NAMALWA (cell line): ENCODE results near the gene CCSER1.
A peak's percentile ranks its signal among the peaks of the same experiment; 100 is the strongest.
"Not testable (repeated sequence)": the region's sequence is repeated elsewhere in the genome, so short reads cannot be mapped to it uniquely, and the experiment has no call there.

Experiments used
- DNase-seq: peaks from one replicate; pipeline ENCODE4 v3.0.0-alpha.2; 2015; ENCODE audit warnings: low spot score

CCSER1 gene

GRCh38 chr4:91284480-91284879 is 1157.3 kb downstream of the CCSER1 start:
- no peak for DNase-seq

GRCh38 chr4:91285487-91285886 is 1158.3 kb downstream of the CCSER1 start:
- no peak for DNase-seq

GRCh38 chr4:91288702-91289311 is 1161.6 kb downstream of the CCSER1 start:
- peak; percentile 9 for DNase-seq

- DNase-seq, result no peak
Observed at GRCh38 chr4:91298156-91298700, 1171.0 kb downstream of the CCSER1 start.

- DNase-seq, result no peak
Observed at GRCh38 chr4:91298824-91299223, 1171.6 kb downstream of the CCSER1 start.

DNA sequence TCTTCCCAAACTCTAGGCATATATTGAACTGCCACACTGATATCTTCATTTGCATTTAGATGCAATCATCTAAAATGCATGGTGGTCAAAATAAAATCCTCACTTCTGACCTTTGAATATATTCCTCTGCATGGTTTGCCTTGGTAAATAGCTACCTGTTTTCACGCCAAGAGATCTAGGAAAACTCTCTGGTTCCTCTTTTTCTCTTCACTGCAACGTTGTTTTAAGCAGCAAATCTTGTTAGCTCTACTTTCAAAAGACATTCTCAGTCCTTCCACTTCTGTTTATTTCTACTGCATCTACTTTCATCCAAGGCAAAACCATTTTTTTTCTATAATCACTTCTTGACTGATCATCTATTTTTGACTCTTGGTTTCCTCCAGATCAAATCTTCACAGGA is 1174.9 kb downstream of the CCSER1 start:
- DNase-seq, result no peak

DNA sequence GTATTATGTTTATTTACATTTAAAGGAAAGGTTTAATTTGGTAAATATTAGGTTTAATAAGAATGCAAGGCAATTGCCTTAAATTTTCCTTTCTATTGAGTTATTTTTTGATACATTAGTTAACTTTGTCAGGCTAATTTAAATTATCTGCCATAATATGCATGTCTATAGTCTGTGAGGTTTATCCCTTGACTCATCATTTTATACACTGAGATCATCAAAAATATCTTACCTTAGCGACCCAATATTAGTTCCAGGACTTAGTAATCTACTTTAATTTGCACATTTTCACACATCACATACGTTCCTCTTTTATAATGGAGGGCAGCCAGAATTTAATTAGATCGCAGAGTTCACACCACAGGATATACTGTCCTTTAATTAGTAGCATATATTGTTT is 1177.1 kb downstream of the CCSER1 start:
- no peak for DNase-seq

DNA sequence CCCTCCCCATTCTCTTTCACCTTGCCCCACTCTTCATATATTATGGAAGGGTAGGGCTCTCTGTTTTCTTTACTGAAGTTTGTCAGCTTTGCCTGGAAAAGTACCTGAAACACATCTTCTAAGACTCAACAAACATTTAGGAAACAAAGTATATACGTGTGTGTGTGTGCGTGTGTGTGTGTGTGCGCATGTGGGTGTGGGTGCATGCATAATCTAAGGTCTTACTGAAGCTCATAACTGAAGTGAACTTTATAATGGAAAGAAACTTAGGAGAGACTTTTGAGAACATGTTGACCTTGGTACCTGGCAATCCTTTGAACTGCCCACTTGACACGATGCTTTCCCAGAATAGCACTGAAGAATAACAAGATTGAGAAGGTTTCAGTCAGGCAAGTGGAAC is 1190.2 kb downstream of the CCSER1 start:
- no peak for DNase-seq

- DNase-seq, result no peak
Observed at GRCh38 chr4:91319556-91320268, 1192.5 kb downstream of the CCSER1 start.

DNA sequence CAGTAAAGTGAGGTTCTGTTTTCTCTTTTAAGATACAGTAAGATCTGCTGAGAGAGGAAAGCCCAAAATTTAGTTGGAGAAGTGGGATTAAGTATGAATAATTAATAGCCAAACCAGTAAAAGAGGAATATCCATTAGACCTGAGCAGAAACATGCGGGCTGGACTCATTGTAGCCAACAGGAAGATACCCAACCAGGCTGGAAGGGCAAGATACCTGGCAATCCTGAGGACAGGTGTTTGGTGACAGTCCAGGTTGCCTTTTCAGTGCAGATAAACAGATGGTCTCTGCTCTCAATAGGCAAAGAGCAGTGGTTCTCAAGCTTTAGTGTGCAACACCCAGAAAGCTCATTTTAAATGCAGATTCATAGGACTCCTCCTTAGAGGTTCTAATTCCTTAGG is 1195.8 kb downstream of the CCSER1 start:
- DNase-seq, result no peak

- no peak for DNase-seq
Observed at GRCh38 chr4:91325495-91325894, 1198.3 kb downstream of the CCSER1 start.

GRCh38 chr4:91326167-91326566 is 1199.0 kb downstream of the CCSER1 start:
- not testable (repeated sequence) for DNase-seq

DNA sequence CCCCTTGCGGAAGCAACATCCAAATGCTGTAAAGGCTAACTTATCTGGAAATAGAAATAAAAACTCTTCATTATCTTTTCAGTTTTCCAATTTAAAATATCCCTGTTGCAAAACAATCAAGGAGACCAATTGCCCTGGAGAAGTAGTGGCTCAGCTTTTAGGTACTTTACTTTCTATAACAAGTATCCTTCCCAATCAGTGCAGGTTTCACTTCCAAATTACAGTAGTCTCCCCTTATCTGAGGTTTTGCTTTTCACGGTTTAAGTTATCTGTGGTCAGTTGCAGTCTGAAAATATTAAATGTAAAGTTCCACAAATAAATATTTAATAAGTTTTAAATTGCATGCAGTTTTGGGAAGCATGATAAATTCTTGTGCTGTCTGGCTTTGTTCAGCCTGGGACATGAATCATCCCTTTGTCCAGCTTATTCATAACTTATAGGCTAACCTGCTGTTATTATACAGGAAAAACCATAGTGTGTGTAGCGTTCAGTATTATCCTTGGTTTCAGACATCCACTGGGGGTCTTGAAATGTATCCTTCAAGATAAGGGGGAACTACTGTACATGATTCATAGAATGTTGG is 1203.5 kb downstream of the CCSER1 start:
- DNase-seq, result no peak

GRCh38 chr4:91340822-91341221 is 1213.6 kb downstream of the CCSER1 start:
- no peak for DNase-seq

- no peak for DNase-seq
Observed at GRCh38 chr4:91345632-91346031, 1218.4 kb downstream of the CCSER1 start.

DNA sequence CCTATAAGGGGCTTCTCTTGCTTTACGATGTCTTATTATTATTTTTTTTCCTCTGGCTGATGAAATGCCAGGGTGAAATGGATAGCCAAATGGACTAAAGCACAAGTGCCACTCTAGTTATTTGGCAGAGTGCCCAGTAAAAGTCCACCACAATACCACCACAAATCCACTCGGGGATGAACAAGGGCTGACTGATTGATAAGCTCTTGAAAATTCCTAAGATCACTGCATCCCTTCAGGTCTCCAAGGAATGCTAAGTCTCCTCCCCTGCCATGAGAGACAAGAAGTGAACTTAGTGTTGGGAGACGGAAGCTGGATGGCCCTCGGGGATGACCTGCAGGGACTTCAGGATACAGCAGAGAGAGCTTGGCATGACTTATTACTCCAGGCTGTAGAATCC is 1229.3 kb downstream of the CCSER1 start:
- DNase-seq, result not testable (repeated sequence)

GRCh38 chr4:91358016-91358415 is 1230.8 kb downstream of the CCSER1 start:
- DNase-seq, result not testable (repeated sequence)

- not testable (repeated sequence) for DNase-seq
Observed at GRCh38 chr4:91358621-91359020, 1231.4 kb downstream of the CCSER1 start.

GRCh38 chr4:91359041-91360031 is 1232.1 kb downstream of the CCSER1 start:
- no peak for DNase-seq

GRCh38 chr4:91362125-91362524 is 1234.9 kb downstream of the CCSER1 start:
- no peak for DNase-seq

DNA sequence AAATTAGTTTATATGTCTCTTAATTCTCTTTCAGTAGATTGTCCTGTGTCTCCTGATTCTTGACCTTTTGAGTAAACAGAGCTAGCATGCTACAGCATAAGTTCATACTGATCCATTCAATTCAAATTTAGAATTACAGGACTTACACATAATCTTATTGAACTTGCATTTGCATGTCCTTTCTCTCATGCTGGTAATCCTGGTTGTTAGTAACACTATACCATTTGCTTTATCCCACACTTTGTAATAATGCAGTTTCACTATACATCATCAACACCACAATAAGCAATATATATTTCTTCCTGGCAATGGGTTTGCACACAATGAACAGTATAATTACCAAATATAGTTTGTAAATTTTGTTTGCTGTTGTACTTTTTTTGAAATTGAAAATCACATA is 1239.4 kb downstream of the CCSER1 start:
- no peak for DNase-seq

DNA sequence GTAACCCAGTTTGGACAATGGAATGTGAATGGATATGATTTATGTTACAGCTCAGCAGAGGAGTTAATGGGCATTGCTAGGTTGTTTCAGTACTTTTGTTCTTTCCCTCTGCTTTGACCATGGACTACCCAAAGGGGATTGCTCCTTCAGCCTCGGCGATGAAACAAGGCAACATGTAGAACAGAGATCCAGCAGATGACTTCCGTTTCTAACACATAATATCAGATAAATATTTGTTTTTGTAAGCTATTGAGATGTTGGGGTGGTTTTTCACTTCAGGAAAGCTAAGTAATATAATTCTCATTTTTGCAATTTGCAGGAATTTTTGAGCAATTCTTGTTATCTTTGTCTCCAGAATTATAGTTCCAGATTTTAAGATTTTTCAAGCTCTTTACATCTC is 1241.9 kb downstream of the CCSER1 start:
- DNase-seq, result no peak
